NCI-H82 treated with DMSO at 0.1 percent for 48 hours (cell line): ENCODE results near the gene MLF1.

Experiments used
- DNase-seq: peaks from one replicate; lab custom pipeline; 2025; ENCODE audit not compliant: unreplicated experiment; lab: John Stamatoyannopoulos, UW

The MLF1 gene

GRCh38 chr3:158573714-158574113 lies 2.7 kb downstream of the MLF1 start:
- no peak for DNase-seq

DNA sequence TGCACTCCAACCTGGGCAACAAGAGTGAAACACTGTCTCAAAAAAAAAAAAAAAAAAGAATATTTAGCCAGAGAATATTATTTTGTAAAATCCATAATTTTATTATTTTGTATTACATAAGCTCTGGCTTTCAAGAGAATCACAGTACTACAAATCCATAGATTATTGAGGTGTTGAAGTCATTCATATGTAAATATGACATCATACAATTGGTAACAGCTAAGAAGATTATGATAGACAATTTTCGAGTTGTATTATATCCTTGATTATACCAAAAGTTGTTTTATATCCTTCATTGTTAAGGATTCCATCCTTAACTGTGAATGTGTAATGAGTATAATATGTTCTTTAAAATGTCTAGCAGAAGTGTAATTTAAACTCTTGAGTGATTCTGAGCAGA lies 3.7 kb downstream of the MLF1 start:
- DNase-seq: no peak

- no peak for DNase-seq
Measured at GRCh38 chr3:158590223-158590622, 19.2 kb downstream of the MLF1 start.

GRCh38 chr3:158600787-158601186 lies 29.8 kb downstream of the MLF1 start:
- no peak for DNase-seq

- no peak for DNase-seq
Measured at GRCh38 chr3:158602227-158602626, 31.2 kb downstream of the MLF1 start.

DNA sequence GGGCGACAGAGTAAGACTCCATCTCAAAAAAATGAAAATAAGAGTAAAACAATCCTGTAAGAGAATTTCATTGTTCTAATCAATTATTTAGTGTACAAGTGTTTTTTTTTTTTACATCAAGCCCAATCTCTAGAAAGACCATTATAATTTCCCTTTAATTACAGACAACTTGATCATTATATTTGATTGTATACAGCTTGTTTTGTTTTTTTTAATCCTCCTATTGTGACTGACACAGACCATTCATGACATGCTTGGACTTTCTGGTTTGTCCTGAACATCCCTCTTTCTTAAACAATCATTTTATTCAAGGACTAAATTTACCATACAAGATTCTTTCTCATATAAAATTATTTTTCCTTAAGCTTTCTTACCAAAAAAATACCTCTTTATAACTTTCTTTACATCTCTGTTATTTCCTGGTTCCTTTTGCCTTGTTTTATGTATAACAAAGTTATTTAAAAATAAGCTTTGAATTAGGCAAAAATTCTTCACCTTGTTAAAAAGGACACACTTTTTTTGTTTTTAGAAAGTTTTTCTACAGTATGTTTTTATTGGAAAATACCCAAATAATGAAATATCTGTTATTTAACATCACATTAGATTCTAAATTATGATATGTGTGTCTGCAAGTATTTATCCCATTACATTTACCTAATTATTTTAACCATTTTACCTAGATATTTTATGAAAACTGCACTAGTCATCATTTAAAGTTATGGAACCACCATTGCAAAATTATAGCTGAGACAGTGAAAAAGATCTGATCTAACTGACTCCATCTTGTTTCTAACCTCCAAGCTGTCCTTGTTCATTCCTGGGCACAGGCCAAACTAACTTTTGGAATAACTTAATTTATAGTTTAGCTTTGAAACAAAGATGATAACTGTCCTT lies 47.2 kb downstream of the MLF1 start:
- DNase-seq: no peak

DNA sequence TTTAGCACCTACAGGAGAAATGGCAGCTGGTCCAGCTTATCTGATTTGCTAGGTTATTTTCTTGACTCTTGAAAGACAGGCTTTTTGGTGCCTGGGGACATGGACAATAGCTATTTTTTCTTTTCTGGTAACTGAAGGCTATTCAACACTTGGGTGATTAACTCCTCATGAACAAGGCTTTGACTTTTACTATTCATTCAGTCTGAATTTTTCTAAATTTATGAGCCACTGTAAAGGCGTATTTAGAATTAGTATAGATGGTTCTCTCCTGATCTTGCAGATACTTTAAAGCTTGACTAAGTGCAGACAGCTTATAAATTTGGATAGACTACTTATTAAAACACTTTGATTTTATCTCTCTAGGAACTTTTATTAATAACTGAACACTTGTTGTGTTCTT lies 54.9 kb downstream of the MLF1 start:
- DNase-seq: no peak

- DNase-seq: peak; percentile 32
Measured at GRCh38 chr3:158631981-158632380, 61.0 kb downstream of the MLF1 start.

DNA sequence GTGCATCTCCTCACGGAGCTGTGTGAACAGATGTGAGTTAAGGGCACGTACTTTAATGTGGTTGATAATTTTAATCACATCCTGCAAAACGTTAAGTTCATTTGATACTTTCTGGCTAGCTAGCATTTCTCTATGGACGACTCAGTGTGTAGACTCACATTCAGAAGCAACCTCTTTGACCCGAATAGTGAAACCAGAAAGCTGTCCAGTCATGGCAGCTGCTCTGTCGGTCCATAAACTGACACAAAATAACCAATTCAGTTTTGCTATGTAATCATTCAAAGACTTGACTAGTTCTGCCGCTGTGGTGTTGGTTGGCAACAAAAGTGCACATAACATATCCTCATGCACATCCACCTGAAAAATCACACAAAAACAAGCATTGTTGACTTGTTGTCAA lies 69.7 kb downstream of the MLF1 start:
- no peak for DNase-seq

- no peak for DNase-seq
Measured at GRCh38 chr3:158642005-158642404, 71.0 kb downstream of the MLF1 start.

GRCh38 chr3:158642474-158643210 lies 71.6 kb downstream of the MLF1 start:
- no peak for DNase-seq

DNA sequence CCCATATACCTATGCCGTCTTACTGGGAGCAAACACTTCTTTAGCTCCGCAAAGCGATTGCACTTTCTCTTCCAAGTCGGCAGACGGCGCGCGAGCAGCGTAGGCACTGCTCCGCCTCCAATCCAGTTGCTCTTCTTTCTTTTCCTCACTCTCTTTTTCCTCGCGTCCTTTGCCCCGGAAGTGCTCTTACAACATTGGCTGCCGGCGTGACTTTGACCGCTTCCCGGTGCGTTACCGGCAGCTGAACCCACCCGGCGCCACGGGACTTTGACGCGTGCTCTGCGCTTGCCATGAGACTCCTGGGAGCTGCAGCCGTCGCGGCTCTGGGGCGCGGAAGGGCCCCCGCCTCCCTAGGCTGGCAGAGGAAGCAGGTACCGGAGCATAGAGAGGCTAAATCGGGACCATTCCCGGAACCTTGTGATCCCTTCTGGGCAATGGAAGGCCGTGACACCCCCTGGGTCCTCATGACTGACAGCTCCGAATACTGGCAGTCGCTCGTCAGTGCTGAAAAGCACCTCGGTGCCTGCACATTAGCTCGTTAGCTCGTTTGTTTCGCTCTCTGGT lies 73.4 kb downstream of the MLF1 start, which contains the start of gene GFM1:
Gene GFM1, plus strand, starts transcription at position 183 of the 564 bp plus-strand sequence. Its CDS starts 108 bp downstream, at position 291.
- peak; percentile 95 for DNase-seq

DNA sequence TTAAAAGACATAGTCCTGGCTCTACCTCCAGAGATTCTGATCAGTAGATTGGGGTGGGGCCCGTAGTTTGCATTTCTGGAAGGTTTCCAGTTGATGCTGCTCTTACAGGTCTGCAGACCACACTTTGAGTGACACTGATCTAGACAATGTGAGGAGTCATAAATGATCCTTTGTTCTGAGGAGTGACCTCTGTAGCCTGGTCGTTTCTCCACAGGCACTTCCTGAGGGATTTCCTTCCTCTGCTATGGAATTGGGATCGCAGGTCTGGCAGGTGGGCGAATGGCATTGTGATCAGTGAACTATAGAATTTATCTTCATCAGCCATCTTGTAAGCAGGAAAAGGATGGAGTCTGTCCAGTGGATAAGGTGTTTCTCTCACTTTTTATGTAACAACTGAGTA lies 78.8 kb downstream of the MLF1 start:
- DNase-seq: no peak

DNA sequence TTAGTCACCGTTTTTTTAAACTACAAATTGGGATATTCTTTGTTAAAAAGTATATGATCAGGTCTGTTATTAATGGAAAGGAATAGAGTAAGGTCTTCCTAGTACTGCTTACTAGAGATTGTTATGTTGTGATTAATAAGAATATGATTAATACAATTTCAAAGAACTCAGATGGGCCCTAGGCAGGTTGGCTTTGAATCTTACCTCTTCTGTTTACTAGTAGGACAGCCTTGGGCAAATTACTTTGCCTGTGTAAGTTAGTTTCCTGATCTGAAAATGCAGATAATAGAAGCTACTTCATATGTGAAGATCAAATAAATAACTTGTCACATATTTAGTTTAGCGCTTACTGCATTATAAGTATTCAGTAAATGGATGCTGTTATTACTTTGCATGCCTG lies 80.2 kb downstream of the MLF1 start:
- no peak for DNase-seq

DNA sequence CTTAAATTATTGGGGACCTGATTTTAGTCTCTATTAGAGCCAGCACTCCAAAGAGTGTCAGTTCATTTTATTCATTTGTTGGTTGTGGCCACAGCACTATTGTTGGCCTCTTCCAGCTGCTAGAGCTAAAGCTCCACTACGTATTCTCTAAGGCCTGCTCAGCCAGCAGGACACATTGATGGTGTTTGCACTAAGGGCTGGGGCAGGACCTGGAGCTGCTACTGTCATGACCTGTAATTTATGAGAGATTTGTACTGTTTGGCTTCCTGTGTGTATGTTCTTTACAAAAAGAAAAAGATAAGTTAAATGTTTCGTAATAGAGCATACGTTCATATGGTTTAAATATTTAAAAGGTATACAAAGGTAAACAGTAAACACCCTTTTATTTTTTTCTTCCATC lies 81.5 kb downstream of the MLF1 start:
- no peak for DNase-seq
